ENCODE results near the gene ODAD4. TPM values are rescaled to one million over a fixed set of nuclear protein-coding genes. Genes with fewer than 3 reads are reported as not detected.

The ODAD4 gene, protein sequence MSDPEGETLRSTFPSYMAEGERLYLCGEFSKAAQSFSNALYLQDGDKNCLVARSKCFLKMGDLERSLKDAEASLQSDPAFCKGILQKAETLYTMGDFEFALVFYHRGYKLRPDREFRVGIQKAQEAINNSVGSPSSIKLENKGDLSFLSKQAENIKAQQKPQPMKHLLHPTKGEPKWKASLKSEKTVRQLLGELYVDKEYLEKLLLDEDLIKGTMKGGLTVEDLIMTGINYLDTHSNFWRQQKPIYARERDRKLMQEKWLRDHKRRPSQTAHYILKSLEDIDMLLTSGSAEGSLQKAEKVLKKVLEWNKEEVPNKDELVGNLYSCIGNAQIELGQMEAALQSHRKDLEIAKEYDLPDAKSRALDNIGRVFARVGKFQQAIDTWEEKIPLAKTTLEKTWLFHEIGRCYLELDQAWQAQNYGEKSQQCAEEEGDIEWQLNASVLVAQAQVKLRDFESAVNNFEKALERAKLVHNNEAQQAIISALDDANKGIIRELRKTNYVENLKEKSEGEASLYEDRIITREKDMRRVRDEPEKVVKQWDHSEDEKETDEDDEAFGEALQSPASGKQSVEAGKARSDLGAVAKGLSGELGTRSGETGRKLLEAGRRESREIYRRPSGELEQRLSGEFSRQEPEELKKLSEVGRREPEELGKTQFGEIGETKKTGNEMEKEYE
- total RNA-seq (under 1 TPM; 0.20 to 0.98 (median 0.57) TPM), polyA plus RNA-seq (1 to 10 TPM; 1.2 to 4.1 TPM)

GRCh38 chr17:41930009-41930832, at the start of gene ODAD4:
Gene ODAD4 (plus strand): TSS chr17:41930617. CDS start chr17:41930724, 107 bp downstream.
- Histone ChIP-seq H3K9me3 (no peaks in the 10 kb centered on the region), H3K36me3 (no peaks in the 10 kb centered on the region), H3K27ac (peak within 1 kb of the TSS; percentile 25 to 84 (median 68)), H3K4me1 (peaks cover 0 to 9% (median 0%) of the 10 kb centered on the region in 3 donors), H3K27me3 (no peaks in the 10 kb centered on the region), H3K4me3 (peak within 1 kb of the TSS; percentile 26 to 55 (median 47))
- ATAC-seq (peak; percentile 98 to 99 (median 99)), DNase-seq (peak; percentile 95 to 99 (median 97)), FAIRE-seq (peak; percentile 41)
- 1% methylated on average over 43 of the region's 43 CpGs for WGBS, 2 donors
- intact Hi-C loops (cut with DNase I), result no loop called here
- TF ChIP-seq CTCF (IDR thresholded peaks at IDR 0.05), result peak in 2 of 4 donors; percentile 36 to 46

DNA sequence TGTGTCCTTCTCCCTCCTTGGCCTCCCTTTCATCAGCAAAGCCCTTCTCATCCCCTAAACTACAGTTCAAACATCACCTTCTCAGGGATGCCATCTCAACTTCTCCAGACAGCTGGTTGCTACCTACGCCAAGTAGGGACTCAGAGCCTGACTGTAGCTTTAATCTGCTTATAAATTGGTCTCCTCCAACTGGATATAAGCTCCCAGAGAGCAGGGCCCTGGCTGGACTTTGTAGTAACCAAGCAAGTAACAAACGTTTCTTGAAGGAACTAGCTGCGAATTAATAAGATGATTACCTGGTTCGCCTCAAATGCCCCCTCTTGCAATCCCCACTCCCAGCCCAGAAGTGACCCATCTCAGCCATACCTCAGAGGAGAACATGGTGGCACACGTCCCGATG, 47.7 kb upstream of the ODAD4 start:
- no peak overlapping the region for H3K27ac ChIP-seq
- no peaks in the 10 kb centered on the region for H3K9me3 ChIP-seq
- intact Hi-C loops (cut with DNase I), result no loop called here
- H3K27me3 ChIP-seq, result no peaks in the 10 kb centered on the region
- no peaks in the 10 kb centered on the region for H3K4me1 ChIP-seq
- DNase-seq, result no peak
- H3K4me3 ChIP-seq, result no peak overlapping the region
- no peak for ATAC-seq
- WGBS, 2 donors, result 80 to 85% methylated on average over 6 of the region's 6 CpGs
- no peak for TF ChIP-seq CTCF (IDR thresholded peaks at IDR 0.05)
- FAIRE-seq, result no peak
- H3K36me3 ChIP-seq, result peaks cover 16 to 70% (median 40%) of the 10 kb centered on the region in 3 donors

DNA sequence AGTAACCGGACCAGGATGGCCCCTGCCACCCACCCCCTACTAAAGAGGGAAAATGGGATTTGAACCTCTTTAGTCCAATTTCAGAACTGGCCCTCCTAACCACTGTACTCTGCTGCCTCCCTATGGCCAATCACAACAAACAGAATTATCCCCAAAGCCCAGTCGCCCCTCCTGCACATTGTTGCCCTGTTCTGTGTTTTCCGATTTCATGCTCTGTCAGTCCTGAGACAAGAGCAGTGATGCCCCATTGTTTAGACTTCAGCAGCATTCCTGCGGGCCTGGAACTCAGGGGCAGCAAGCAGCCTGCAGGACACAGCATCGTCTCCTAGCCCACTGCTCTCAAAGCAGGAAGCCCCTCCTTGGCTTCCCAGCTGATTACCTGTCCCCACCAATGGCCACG, 44.7 kb upstream of the ODAD4 start:
- WGBS, 2 donors, result 84 to 95% methylated on average over 6 of the region's 6 CpGs
- intact Hi-C loops (cut with DNase I), result no loop called here
- FAIRE-seq (no peak), ATAC-seq (no peak), DNase-seq (no peak)
- H3K4me3 ChIP-seq, result no peak overlapping the region
- no peaks in the 10 kb centered on the region for H3K9me3 ChIP-seq
- no peaks in the 10 kb centered on the region for H3K4me1 ChIP-seq
- no peaks in the 10 kb centered on the region for H3K27me3 ChIP-seq
- H3K27ac ChIP-seq, result no peak overlapping the region
- TF ChIP-seq CTCF (IDR thresholded peaks at IDR 0.05), result no peak
- peaks cover 22 to 72% (median 35%) of the 10 kb centered on the region in 3 donors for H3K36me3 ChIP-seq

DNA sequence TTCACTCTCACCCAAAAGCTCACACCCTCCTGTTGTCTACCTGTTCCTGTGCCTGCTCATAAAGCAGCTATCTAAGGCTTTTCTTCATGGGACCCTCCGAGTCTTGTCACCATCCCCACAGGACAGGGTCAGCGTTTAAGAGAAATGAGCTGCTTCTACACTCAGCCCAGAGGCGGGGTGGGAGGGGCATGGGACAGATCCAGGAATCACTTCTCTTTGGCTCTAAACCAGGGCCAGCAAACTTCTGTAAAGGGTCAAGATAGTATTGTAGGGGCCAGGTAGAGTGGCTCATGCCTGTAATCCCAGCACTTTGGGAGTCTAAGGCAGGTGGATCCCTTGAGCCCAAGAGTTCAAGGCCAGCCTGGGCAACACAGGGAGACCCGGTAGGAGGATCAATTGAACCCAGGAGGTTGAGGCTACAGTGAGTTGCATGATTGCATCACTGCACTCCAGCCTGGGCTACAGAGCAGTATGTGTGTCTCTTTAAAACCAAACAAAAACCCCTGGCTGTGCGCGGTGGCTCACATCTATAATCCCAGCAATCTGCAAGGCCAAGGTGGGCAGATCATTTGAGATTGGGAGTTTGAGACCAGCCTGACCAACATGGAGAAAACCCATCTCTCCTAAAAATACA, 42.0 kb upstream of the ODAD4 start:
- no peaks in the 10 kb centered on the region for H3K4me1 ChIP-seq
- intact Hi-C loops (cut with DNase I), result no loop called here
- no peak for DNase-seq
- H3K9me3 ChIP-seq, result no peaks in the 10 kb centered on the region
- WGBS, 2 donors, result 73% methylated on average over 6 of the region's 6 CpGs
- FAIRE-seq, result no peak
- peaks cover 26 to 89% (median 54%) of the 10 kb centered on the region in 3 donors for H3K36me3 ChIP-seq
- no peak overlapping the region for H3K27ac ChIP-seq
- ATAC-seq, result peak in 1 of 4 donors; percentile 15
- no peaks in the 10 kb centered on the region for H3K27me3 ChIP-seq
- no peak for TF ChIP-seq CTCF (IDR thresholded peaks at IDR 0.05)
- H3K4me3 ChIP-seq, result no peak overlapping the region
